Measurements from ENCODE around the gene GAS2L3. TPM values are rescaled to one million over a fixed set of nuclear protein-coding genes. Genes with fewer than 3 reads are reported as not detected.

GAS2L3 gene
- total RNA-seq, 1 experiment from 2014 or later, result 11.7 TPM

GRCh38 chr12:100656141-100656540 lies 82.7 kb downstream of the GAS2L3 start:
- H4K5ac ChIP-seq (ENCODE audit: insufficient read length, low read depth, low read length), result no peak overlapping the region
- H3K23me2 ChIP-seq (ENCODE audit: insufficient read length, low read depth, low read length, poor library complexity, severe bottlenecking), result no peaks in the 10 kb centered on the region
- H4K91ac ChIP-seq (ENCODE audit: insufficient read length, low read depth, low read length), result no peak overlapping the region
- peaks cover 5% of the 10 kb centered on the region for H3K27me3 Mint-ChIP-seq (ENCODE audit: low read depth)
- H2BK5ac ChIP-seq (ENCODE audit: insufficient read length, low read length), result no peak overlapping the region
- no peak overlapping the region for H4K8ac ChIP-seq (replicated peaks; ENCODE audit: insufficient read length, low read depth, low read length)
- H3K9me3 ChIP-seq (ENCODE audit: control insufficient read depth, low read depth, low read length), result no peaks in the 10 kb centered on the region
- H3K9me3 Mint-ChIP-seq, result peaks cover 0 to 4% of the 10 kb centered on the region in 2 experiments; a peak in 1 of 5 replicates
- H2BK20ac ChIP-seq (ENCODE audit: low read depth, low read length, poor library complexity, severe bottlenecking), result no peak overlapping the region
- H3T11ph ChIP-seq (ENCODE audit: low read length), result no peak overlapping the region
- no peak overlapping the region for H2BK15ac ChIP-seq (ENCODE audit: low read depth, low read length)
- no peak overlapping the region for H3K18ac ChIP-seq (ENCODE audit: insufficient read length, low read depth, low read length)
- H3K4me1 ChIP-seq (ENCODE audit: insufficient read depth, low read length), result no peaks in the 10 kb centered on the region
- H3K27ac Mint-ChIP-seq, result no peak overlapping the region
- H3K79me1 ChIP-seq (ENCODE audit: insufficient read depth, low read depth, low read length, poor library complexity, severe bottlenecking), result no peaks in the 10 kb centered on the region
- no peak overlapping the region for H2BK120ac ChIP-seq (ENCODE audit: low read depth, low read length, poor library complexity, severe bottlenecking)
- H3K4ac ChIP-seq (ENCODE audit: low read depth, low read length), result no peak overlapping the region
- no peaks in the 10 kb centered on the region for H3K79me2 ChIP-seq (ENCODE audit: insufficient read depth, low read length)
- H3K4me2 ChIP-seq (ENCODE audit: insufficient read depth, insufficient read length, low read length), result no peak overlapping the region
- H3K14ac ChIP-seq (ENCODE audit: insufficient read depth, low read length), result no peak overlapping the region
- H3K27me3 ChIP-seq (ENCODE audit: insufficient read depth, low read length), result no peaks in the 10 kb centered on the region
- H3K4me1 Mint-ChIP-seq, result peaks cover 3% of the 10 kb centered on the region in 2 experiments; a peak in 3 of 4 replicates
- H3K23ac ChIP-seq (ENCODE audit: insufficient read length, low read depth, low read length), result no peak overlapping the region
- DNase-seq, result no peak
- no peak overlapping the region for H2AFZ ChIP-seq (ENCODE audit: low read length)
- H3K36me3 Mint-ChIP-seq (ENCODE audit: insufficient read depth in 1 of 3, low read depth in 3 of 3), result peaks cover 0 to 6% (median 0%) of the 10 kb centered on the region in 3 experiments; a peak in 1 of 7 replicates
- no peak overlapping the region for H3K4me3 Mint-ChIP-seq
- no peak overlapping the region for H3K56ac ChIP-seq (ENCODE audit: insufficient read length, low read depth, low read length)
- no peak overlapping the region for H3K27ac ChIP-seq (ENCODE audit: insufficient read length, low read depth, low read length)
- no CpG with 5 or more reads among the region's 4 CpGs for WGBS (ENCODE audit: extremely low coverage, insufficient read length, low lambda C conversion rate)
- H2BK12ac ChIP-seq (ENCODE audit: insufficient read length, low read depth, low read length), result no peak overlapping the region
- H2AK5ac ChIP-seq (ENCODE audit: insufficient read length, low read length), result no peak overlapping the region
- TF ChIP-seq CTCF (conservative IDR thresholded peaks at IDR 0.05), result no peak
- no peaks in the 10 kb centered on the region for H4K20me1 ChIP-seq (ENCODE audit: control insufficient read depth, insufficient read depth, insufficient read length)
- H3K9ac ChIP-seq (ENCODE audit: extremely low read depth, insufficient read length, low read length), result no peak overlapping the region

Measured in H9 (cell line).